H9 (cell line): ENCODE results near the gene IER5. TPM values are rescaled to one million over a fixed set of nuclear protein-coding genes. Genes with fewer than 3 reads are reported as not detected.

Source experiments
- DNase-seq: peaks from one replicate; pipeline ENCODE4 v3.0.0-alpha.2; 2017
- H2AFZ ChIP-seq: one replicate; pipeline ENCODE4 v1.6.1; 2013; ENCODE audit warnings: mild to moderate bottlenecking, low read length, control low read depth, moderate library complexity
- H2AK5ac ChIP-seq: 2 replicates; pipeline ENCODE4 v1.6.1; 2013; ENCODE audit warnings: low read length, control low read depth, mixed read lengths; ENCODE audit not compliant: insufficient read length
- H2BK120ac ChIP-seq: one replicate; pipeline ENCODE4 v1.6.1; 2013; ENCODE audit warnings: low read depth, mild to moderate bottlenecking, low read length, control low read depth, inconsistent platforms; ENCODE audit not compliant: poor library complexity, severe bottlenecking
- H2BK12ac ChIP-seq: 2 replicates; pipeline ENCODE4 v1.6.1; 2013; ENCODE audit warnings: low read length, control low read depth, mixed read lengths, low read depth; ENCODE audit not compliant: insufficient read length
- H2BK15ac ChIP-seq: 2 replicates; pipeline ENCODE4 v1.6.1; 2013; ENCODE audit warnings: low read depth, low read length, control low read depth
- H2BK20ac ChIP-seq: one replicate; pipeline ENCODE4 v1.6.1; 2013; ENCODE audit warnings: low read depth, mild to moderate bottlenecking, low read length, control low read depth, inconsistent platforms; ENCODE audit not compliant: poor library complexity, severe bottlenecking
- H2BK5ac ChIP-seq: 2 replicates; pipeline ENCODE4 v1.6.1; 2013; ENCODE audit warnings: low read length, control low read depth, mixed read lengths; ENCODE audit not compliant: insufficient read length
- H3K14ac ChIP-seq: 2 replicates; pipeline ENCODE4 v1.6.1; 2013; ENCODE audit warnings: low read length, control low read depth; ENCODE audit not compliant: insufficient read depth
- H3K18ac ChIP-seq: 2 replicates; pipeline ENCODE4 v1.6.1; 2013; ENCODE audit warnings: low read depth, mild to moderate bottlenecking, mixed read lengths, low read length, control low read depth; ENCODE audit not compliant: insufficient read length
- H3K23ac ChIP-seq: 2 replicates; pipeline ENCODE4 v1.6.1; 2013; ENCODE audit warnings: low read length, control low read depth, mixed read lengths, low read depth; ENCODE audit not compliant: insufficient read length
- H3K23me2 ChIP-seq: 2 replicates; pipeline ENCODE4 v1.6.1; 2013; ENCODE audit warnings: low read depth, mild to moderate bottlenecking, mixed read lengths, low read length, control low read depth; ENCODE audit not compliant: insufficient read length, poor library complexity, severe bottlenecking
- H3K27ac ChIP-seq: 2 replicates; pipeline ENCODE4 v1.5.1; 2013; ENCODE audit warnings: low read length, control low read depth, mixed read lengths, low read depth; ENCODE audit not compliant: insufficient read length
- H3K27me3 ChIP-seq: 2 replicates; pipeline ENCODE4 v1.6.1; 2013; ENCODE audit warnings: low read length, control low read depth, inconsistent platforms; ENCODE audit not compliant: insufficient read depth
- H3K4ac ChIP-seq: 2 replicates; pipeline ENCODE4 v1.6.1; 2013; ENCODE audit warnings: low read depth, mild to moderate bottlenecking, control low read depth, inconsistent platforms, low read length, moderate library complexity
- H3K4me1 ChIP-seq: 2 replicates; pipeline ENCODE4 v1.6.1; 2013; ENCODE audit warnings: low read length, control low read depth, inconsistent platforms; ENCODE audit not compliant: insufficient read depth
- H3K4me2 ChIP-seq: 2 replicates; pipeline ENCODE4 v1.6.1; 2013; ENCODE audit warnings: low read length, control low read depth, mixed read lengths; ENCODE audit not compliant: insufficient read length, insufficient read depth
- H3K56ac ChIP-seq: 2 replicates; pipeline ENCODE4 v1.6.1; 2013; ENCODE audit warnings: low read depth, mild to moderate bottlenecking, mixed read lengths, low read length, control low read depth; ENCODE audit not compliant: insufficient read length
- H3K79me1 ChIP-seq: 2 replicates; pipeline ENCODE4 v1.6.1; 2013; ENCODE audit warnings: low read depth, mild to moderate bottlenecking, moderate library complexity, low read length, control low read depth, inconsistent platforms; ENCODE audit not compliant: insufficient read depth, poor library complexity, severe bottlenecking
- H3K79me2 ChIP-seq: 2 replicates; pipeline ENCODE4 v1.6.1; 2013; ENCODE audit warnings: low read length, control low read depth, inconsistent platforms; ENCODE audit not compliant: insufficient read depth
- H3K9ac ChIP-seq: 2 replicates; pipeline ENCODE4 v1.6.1; 2013; ENCODE audit warnings: low read length, control low read depth, mixed read lengths; ENCODE audit not compliant: insufficient read length; ENCODE audit errors: extremely low read depth
- H3K9me3 ChIP-seq: one replicate; pipeline ENCODE4 v1.6.1; 2013; ENCODE audit warnings: low read depth, low read length, inconsistent platforms; ENCODE audit not compliant: control insufficient read depth
- H3T11ph ChIP-seq: one replicate; pipeline ENCODE4 v1.6.1; 2013; ENCODE audit warnings: mild to moderate bottlenecking, low read length, control low read depth, inconsistent platforms
- H4K20me1 ChIP-seq: one replicate; pipeline ENCODE4 v1.6.1; 2013; ENCODE audit not compliant: control insufficient read depth, insufficient read length, insufficient read depth
- H4K5ac ChIP-seq: 2 replicates; pipeline ENCODE4 v1.6.1; 2013; ENCODE audit warnings: low read depth, mild to moderate bottlenecking, mixed read lengths, low read length, control low read depth; ENCODE audit not compliant: insufficient read length
- H4K8ac ChIP-seq: replicated peaks from 2 replicates; pipeline ENCODE4 v1.6.1; 2013; ENCODE audit warnings: low read length, control low read depth, mixed read lengths, low read depth; ENCODE audit not compliant: insufficient read length
- H4K91ac ChIP-seq: 2 replicates; pipeline ENCODE4 v1.6.1; 2013; ENCODE audit warnings: low read depth, mild to moderate bottlenecking, moderate library complexity, mixed read lengths, low read length, control low read depth; ENCODE audit not compliant: insufficient read length
- H3K27ac Mint-ChIP-seq, 3 experiments: 2 replicates in 2 of 3; 3 replicates in 1 of 3; pipeline ENCODE4 v1.8.0; 2020 to 2021; ENCODE audit warnings: mixed read lengths in 3 of 3, mild to moderate bottlenecking in 1 of 3, moderate library complexity in 1 of 3
- H3K27me3 Mint-ChIP-seq: 2 replicates; pipeline ENCODE4 v1.8.0; 2021; ENCODE audit warnings: low read depth, mild to moderate bottlenecking, moderate library complexity, mixed read lengths
- H3K36me3 Mint-ChIP-seq, 3 experiments: 2 replicates in 2 of 3; 3 replicates in 1 of 3; pipeline ENCODE4 v1.8.0; 2020 to 2021; ENCODE audit warnings: low read depth in 3 of 3, mixed read lengths in 3 of 3; ENCODE audit not compliant: insufficient read depth in 1 of 3
- H3K4me1 Mint-ChIP-seq, 2 experiments: 2 replicates each; pipeline ENCODE4 v1.8.0; 2020; ENCODE audit warnings: mixed read lengths in 2 of 2
- H3K4me3 Mint-ChIP-seq, 2 experiments: 2 replicates in 1 of 2; 3 replicates in 1 of 2; pipeline ENCODE4 v1.8.0; 2020 to 2021; ENCODE audit warnings: mild to moderate bottlenecking in 2 of 2, mixed read lengths in 2 of 2, moderate library complexity in 1 of 2
- H3K9me3 Mint-ChIP-seq, 2 experiments: 2 replicates in 1 of 2; 3 replicates in 1 of 2; pipeline ENCODE4 v1.8.0; 2020; ENCODE audit warnings: mild to moderate bottlenecking in 2 of 2, mixed read lengths in 2 of 2, moderate library complexity in 1 of 2
- CTCF ChIP-seq: fragments of 200-600 bp; sonication (generic); conservative IDR thresholded peaks from 3 replicates; pipeline ENCODE4 v1.8.0; 2021; ENCODE audit warnings: antibody characterized with exemption, mild to moderate bottlenecking
- WGBS: extraction: QIAGEN DNeasy Blood & Tissue Kit; methylation state at CpG from one replicate; pipeline ENCODE4 v1.1.7; 2013; ENCODE audit warnings: missing lambda C conversion rate, low lambda C conversion rate, mixed read lengths; ENCODE audit not compliant: insufficient read length; ENCODE audit errors: extremely low coverage; 5-methylcytosine and 5-hydroxymethylcytosine counted together
- total RNA-seq: library from RNA; stranded (reverse); gene quantifications from 2 replicates; pipeline ENCODE4 v1.2.1, GENCODE V29; 2021

The IER5 gene
- total RNA-seq, 1 experiment from 2014 or later = 6.7 TPM

GRCh38 chr1:181117648-181118449 lies 29.3 kb downstream of the IER5 start:
- Histone ChIP-seq H3K9me3 (no peaks in the 10 kb centered on the region), H3K56ac (no peak overlapping the region), H4K91ac (no peak overlapping the region), H2AFZ (no peak overlapping the region), H2BK12ac (no peak overlapping the region), H3K9ac (no peak overlapping the region), H4K8ac (no peak overlapping the region), H3K4me1 (no peaks in the 10 kb centered on the region), H3K27me3 (no peaks in the 10 kb centered on the region), H2BK5ac (no peak overlapping the region), H3K4me2 (no peak overlapping the region), H3K4ac (no peak overlapping the region), H3K23ac (no peak overlapping the region), H3K79me1 (no peaks in the 10 kb centered on the region), H3K27ac (no peak overlapping the region), H2BK20ac (no peak overlapping the region), H3K14ac (no peak overlapping the region), H3K18ac (peak overlapping the region; percentile 22), H3T11ph (no peak overlapping the region), H3K79me2 (no peaks in the 10 kb centered on the region), H4K5ac (no peak overlapping the region), H2BK15ac (no peak overlapping the region), H2BK120ac (no peak overlapping the region), H2AK5ac (no peak overlapping the region), H4K20me1 (no peaks in the 10 kb centered on the region), H3K23me2 (no peaks in the 10 kb centered on the region)
- H3K27ac Mint-ChIP-seq = peak overlapping the region in 2 of 3 experiments; percentile 76 to 86; a peak in 4 of 7 replicates
- no peak for DNase-seq
- peaks cover 13 to 30% of the 10 kb centered on the region in 2 experiments for H3K4me1 Mint-ChIP-seq
- H3K36me3 Mint-ChIP-seq = no peaks in the 10 kb centered on the region
- H3K27me3 Mint-ChIP-seq = peaks cover 6% of the 10 kb centered on the region
- TF ChIP-seq CTCF = no peak
- no peaks in the 10 kb centered on the region for H3K9me3 Mint-ChIP-seq
- no peak overlapping the region for H3K4me3 Mint-ChIP-seq
- WGBS = no CpG with 5 or more reads among the region's 9 CpGs
